Thyroid gland (tissue), 4 donors: ENCODE results near the gene RHOB.

Source experiments
- POLR2A ChIP-seq, 2 donors: fragments of 450-650 bp; IDR thresholded peaks; one replicate each; pipeline ENCODE4 v1.6.1; 2017; ENCODE audit warnings: antibody characterized with exemption in 2 of 2, mild to moderate bottlenecking in 2 of 2, moderate library complexity in 1 of 2
- TF ChIP-seq, protein P1 (sequence below), 6 experiments: fragments of 200-600 bp in 3 of 6; fragments of 450-650 bp in 3 of 6; sonication (generic) in 3 of 6; IDR thresholded peaks; one replicate each; pipeline ENCODE4 v1.5.1; 2016 to 2019; ENCODE audit warnings: antibody characterized with exemption in 6 of 6, mild to moderate bottlenecking in 2 of 6, inconsistent platforms in 1 of 6, moderate library complexity in 1 of 6

DNA sequence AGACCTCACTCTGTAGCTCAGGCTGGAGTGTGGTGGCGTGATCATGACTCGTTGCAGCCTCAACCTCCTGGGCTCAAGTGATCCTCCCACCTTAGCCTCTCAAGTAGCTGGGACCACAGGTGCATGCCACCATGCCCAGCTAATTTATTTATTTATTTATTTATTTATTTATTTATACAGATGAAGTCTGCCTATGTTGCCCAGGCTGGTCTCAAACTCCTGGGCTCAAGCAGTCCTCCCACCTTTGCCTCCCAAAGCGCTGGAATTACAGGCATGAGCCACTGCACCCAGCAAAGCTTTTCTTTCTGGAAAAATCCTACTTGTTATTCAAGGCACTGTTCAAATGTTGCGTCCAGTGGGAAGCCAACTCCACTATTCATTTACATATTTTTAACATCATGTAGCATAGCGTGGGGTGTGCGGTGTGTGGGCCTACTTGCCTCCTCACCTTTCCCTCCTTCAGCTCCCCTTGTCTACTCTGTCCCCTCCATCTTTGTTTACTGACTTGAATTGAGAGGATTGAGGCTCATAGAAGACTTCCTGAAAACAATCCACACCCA is 6.8 kb upstream of the RHOB start:
- TF ChIP-seq, protein P1, sequence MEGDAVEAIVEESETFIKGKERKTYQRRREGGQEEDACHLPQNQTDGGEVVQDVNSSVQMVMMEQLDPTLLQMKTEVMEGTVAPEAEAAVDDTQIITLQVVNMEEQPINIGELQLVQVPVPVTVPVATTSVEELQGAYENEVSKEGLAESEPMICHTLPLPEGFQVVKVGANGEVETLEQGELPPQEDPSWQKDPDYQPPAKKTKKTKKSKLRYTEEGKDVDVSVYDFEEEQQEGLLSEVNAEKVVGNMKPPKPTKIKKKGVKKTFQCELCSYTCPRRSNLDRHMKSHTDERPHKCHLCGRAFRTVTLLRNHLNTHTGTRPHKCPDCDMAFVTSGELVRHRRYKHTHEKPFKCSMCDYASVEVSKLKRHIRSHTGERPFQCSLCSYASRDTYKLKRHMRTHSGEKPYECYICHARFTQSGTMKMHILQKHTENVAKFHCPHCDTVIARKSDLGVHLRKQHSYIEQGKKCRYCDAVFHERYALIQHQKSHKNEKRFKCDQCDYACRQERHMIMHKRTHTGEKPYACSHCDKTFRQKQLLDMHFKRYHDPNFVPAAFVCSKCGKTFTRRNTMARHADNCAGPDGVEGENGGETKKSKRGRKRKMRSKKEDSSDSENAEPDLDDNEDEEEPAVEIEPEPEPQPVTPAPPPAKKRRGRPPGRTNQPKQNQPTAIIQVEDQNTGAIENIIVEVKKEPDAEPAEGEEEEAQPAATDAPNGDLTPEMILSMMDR (IDR thresholded peaks at IDR 0.05) = no peak
- TF ChIP-seq POLR2A (IDR thresholded peaks at IDR 0.05) = no peak
